ENCODE data around the gene PACRG.

Gene PACRG

DNA sequence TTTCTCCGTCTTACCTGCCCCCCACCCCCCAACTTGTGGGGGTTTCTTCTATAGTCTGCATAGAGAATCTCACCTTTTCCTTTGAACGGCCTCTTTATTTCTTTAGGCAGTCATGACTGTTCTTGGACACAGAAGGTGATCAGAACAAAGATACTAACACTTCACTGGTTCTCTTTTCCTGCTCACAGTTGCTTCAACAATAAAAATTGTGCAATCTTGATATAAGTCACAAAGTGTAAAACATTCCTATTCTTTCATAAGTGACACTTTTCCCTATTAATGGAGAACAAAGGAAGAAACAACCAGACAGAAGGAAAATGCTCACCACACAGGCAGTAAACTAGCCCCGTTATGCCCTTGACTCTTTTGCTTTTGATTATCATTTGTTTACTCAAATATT is 448.3 kb downstream of the PACRG start:
- DNase-seq (ENCODE audit: low read depth): no peak

DNA sequence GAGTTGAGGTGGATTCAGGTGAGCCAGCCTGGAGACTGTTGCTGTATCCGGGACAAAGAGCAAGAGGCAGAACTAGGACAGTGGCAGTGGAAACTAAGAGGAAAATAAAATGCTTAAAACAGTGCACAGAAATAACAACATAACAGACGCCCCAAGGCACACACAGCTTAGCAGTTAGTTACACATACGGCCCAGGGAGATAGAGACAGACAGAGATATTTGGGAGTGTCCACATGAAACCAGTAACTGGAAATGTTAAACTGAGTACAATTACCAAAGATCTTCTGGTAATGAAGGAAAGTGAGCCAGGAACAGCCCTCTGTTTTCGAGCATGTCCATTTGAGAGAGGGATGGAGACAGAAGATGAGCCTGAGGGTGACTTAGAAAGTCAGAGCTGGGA is 449.2 kb downstream of the PACRG start:
- DNase-seq (ENCODE audit: low read depth): no peak

DNA sequence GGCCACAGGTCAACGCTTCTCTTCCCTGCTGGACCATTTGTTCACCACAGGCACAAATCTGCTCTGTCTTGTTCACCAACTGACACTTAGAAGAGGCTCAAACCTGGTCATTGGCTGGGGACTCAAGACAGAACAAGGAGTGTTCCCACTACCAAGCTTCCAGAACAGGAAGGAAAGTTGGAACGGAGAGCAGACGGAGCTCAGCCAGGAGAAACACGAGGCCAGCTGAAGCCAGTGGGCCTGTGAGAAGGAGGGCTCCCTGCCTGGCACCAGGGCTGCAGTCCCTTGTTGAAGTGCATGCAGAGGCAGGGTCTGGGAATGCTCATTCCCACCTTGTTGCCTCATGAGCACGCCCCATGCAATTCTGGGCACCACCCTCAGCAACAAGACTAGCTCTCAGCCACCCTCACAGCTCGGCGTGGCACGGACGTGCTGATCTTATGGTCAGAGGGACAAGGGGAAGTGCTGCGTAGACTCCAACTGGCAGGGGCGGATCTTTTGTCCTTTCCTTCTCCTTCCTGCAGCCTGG is 450.2 kb downstream of the PACRG start:
- no peak for DNase-seq (ENCODE audit: low read depth)

DNA sequence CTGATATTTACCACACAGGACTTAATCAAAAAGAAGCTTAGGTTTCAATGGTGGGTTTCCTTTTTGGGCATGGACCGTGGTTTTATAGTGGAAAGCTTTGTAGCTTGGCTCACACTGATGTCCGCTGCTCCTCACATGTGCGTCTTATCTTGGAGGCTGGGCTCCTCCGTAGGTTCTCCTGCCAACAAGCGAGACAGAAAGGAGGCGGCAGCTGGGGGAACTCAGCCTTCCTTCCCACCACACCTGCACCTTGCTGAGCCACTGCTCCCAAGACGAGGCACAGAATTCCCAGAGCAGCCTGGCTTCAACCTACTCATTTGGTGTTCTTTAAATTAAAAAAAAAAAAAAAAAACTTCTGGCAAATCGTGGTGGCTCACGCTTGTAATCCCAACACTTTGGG is 451.3 kb downstream of the PACRG start:
- DNase-seq (ENCODE audit: low read depth): no peak

DNA sequence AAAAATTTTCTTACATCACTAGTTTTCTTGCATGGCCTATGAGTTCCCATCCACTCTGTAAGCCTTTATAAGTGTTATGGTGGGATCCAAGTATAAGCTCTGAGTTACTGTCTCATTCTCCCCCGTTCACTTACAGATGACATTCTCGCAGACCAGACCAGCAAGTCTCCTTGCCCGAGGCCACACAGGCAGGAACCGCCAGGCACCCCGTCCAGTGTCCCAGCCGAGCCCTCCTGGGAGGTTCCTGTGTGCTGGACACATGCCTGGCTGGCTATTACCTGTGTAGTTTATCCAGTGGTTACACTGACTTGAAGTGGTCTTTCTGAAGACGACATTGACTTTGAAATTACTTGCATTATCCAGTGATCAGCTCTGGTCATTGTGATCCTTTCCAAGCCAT is 451.9 kb downstream of the PACRG start:
- no peak for DNase-seq (ENCODE audit: low read depth)

DNA sequence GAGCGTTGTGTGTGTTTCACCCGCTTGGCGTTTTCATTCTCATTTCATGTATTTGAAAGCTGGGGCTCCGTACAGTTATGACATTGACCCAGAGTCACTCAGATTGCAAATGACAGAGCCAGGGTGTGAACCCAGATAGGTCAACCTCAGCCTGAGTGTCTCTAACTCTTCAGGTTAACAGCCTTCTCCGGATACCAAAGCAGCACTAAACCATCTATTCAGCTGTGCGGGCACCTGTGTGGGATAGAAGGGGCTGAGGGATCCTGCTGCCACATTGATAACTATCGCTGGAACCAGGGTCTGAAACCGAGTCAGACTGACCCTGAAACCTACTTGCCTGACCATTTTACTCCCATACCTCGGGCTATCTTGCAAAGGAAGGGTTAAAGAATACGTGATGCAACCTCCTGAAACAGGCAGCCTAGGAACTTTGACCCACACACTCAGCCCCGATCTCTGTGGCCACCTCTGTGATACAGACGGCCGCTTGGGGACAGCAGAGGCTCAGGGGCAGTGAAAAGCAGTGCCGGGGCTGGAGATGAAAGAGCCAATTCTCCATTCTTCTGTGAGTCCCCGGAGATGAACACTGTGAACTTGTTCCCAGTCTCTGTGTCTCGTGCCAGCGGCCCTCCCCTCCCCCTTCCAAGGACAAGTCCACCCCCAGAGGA is 453.2 kb downstream of the PACRG start:
- no peak for DNase-seq (ENCODE audit: low read depth)

DNA sequence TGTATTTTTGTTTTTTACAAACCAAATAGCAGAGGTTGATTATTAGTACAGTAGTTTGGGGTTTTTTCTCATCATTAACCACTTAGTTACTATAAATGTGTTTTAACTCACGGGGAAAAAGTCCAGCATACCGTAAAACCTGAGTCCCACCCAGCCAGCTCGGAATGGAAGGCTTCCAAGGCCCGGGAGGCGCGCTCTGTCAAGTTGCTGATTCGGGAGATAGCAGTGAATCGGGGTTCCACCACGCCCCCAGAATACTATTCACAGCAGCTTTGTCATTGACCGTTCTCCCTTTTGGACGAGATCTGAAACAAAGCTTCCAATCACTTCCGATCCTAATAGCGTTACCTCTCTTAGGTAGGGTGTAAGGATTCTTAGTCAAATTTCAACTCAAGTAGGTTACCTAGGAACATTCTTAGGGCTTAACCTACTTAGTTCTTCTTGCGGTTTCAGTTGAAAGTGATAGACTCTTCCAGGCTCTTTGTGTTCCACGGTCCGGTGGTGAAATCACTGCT is 453.9 kb downstream of the PACRG start:
- DNase-seq (ENCODE audit: low read depth): no peak

DNA sequence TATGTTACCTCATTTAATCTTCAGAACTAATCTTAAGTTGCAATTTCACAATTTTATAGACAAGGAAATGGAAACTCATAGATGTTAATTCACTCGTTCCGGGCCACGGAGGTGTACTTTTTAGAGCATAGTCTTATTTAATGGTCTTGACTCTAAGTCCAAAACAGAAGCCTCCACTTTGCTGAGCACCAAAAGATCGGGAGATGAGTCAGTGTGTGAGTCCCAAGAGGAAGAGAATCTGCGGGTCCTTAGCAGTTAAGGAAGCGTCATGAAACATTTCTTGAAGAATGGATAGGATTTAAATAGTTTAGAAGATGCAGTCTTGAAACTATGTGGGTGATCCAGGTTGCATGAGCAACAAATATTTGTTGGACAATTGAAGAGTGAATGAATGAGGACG is 454.9 kb downstream of the PACRG start:
- no peak for DNase-seq (ENCODE audit: low read depth)

DNA sequence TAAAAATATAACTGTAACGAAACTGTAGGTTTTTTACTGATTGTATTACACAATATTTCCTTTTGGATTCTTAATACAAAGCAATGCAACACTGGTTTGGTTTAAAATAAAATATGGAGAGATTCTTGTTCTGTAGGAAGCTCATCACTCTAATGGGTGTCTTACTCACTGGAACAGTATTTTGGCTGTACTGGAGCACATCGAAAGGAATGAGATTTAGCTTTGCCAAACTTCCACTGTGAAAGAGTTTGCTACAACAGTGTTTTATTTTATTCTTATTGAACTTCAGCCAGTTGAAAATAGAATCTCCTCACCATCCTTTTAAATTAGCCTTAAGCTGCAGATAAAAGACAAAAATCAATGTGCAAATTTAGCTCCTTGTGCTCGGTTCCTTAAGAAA is 456.0 kb downstream of the PACRG start:
- no peak for DNase-seq (ENCODE audit: low read depth)

DNA sequence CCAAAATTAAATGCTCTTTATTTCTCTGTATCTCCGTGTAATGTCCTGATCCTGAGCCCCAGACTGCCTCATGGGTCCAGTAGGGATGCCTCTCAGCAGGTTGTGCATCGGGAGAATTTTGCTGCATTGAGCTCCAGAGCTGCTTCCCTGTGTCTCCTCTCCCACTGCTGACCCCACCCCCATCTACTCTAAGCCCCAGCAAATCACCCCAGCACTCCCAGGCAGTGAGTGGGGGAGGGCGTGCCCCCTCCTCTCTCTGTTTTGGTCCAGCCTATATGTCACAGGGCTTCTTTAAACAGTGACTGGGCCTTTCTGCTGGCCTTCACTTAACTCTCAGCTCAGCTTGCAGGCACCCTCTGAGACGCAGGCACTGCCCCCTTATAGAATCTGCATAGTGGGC is 458.0 kb downstream of the PACRG start:
- DNase-seq (ENCODE audit: low read depth): no peak

DNA sequence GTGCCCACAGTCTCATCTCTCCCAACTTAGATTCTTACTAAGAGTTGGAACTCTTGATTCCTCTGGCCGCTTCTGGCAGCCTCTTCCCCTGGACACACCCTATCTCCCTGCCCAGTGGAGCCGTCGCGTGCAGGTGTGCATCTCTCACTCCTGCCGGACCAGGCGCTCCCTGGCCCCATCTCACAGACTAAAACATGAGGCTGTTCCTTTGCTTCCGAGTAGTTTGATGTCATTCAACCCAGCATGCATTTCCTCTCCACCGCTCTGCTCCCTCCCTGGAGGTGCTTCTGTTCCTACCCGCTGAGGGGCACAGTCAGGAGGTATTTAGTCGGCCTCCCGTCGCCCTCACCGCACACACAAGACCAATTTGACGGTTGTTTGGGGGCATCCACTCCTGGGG is 458.8 kb downstream of the PACRG start:
- DNase-seq (ENCODE audit: low read depth): no peak

DNA sequence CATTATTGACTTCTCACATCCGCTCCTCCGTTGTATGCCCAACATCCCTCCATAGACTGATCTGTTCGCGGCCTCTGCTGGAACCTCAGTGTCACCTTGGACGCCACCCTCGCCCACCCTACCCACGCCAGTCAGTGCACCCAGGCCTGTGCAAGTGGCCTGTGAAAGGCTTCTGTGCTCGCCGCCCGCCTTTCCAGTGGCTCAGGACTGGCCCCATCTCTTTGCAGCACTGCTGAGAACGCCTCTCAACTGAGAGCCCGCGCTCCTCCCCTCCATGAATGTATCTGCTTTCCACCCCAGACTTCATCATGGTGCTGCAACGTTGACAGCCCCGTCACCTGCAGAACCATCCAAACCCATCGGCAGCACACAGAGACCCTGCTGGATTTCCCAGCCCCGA is 459.4 kb downstream of the PACRG start:
- DNase-seq (ENCODE audit: low read depth): no peak

DNA sequence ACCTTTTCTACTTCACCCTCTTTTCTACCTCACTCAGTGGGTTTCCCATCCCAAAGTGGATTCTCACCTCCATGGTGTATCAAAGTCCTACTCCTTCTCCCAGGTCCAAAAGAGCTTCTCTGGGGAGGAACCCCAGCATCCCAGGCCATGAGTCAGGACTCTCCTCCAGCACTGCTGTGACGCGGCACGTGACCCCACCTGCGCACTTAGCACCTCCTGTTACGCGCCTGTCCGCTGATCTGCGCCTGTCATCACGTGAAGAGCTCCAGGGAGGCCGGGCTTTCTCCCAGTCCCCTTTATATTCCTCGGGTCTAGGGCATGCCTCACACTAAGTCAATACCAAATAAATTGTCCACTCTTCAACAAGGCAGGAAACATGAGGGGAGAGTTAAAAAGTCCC is 459.8 kb downstream of the PACRG start:
- no peak for DNase-seq (ENCODE audit: low read depth)

DNA sequence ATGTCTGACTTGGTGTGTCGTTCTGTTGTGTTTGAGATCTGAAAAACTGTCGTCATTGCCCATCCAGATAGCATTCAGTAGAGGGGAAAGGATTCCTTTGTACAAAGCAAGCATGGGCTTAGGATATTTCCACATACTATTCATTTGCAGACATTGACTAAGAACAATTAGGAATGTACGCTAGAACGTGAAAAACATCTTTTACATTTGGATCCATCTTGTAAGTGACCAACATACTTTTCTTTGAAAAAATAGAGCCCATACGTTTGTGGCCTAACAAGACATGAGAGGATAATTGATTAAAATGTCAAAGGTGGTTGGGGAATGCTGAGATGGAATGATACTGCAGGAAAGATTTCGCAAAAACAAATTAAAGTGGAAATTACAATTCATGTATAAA is 461.0 kb downstream of the PACRG start:
- no peak for DNase-seq (ENCODE audit: low read depth)

DNA sequence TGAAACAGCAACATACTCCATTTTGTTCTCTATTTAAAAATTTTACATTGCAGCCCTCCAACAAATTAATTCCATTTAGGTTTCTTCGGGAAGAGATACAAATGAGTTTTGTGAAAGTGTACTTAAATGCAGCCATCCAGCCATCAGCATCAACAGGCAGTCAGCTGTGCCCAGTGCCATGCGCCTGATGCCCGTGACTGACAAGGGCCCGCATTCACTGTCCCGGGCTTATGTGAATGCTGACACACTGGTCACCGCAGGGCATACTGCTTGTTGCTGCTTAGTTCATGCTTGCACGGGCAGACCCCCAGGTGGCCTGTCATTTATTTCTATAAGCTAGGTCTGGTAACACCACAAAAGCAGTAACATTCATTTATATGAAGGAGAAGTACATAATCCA is 461.8 kb downstream of the PACRG start:
- DNase-seq (ENCODE audit: low read depth): no peak

DNA sequence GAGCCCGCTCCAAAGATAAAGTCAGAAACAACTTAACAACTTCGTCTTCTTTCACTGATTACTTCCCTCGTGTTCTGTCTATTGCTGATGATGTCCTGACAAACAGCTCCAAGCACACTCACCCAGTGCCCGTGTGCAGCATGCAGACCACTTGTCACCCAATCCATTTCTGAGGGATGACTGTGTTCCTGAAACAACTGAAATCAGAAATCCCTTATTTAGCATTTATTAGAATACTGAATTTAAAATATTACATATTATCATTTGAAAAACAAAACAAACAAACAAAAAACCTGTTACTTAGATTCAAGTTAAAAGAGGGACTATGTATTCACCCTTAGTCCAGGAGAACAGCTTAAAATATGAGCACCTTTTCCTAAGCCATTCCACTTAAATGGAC is 463.0 kb downstream of the PACRG start:
- DNase-seq (ENCODE audit: low read depth): no peak

DNA sequence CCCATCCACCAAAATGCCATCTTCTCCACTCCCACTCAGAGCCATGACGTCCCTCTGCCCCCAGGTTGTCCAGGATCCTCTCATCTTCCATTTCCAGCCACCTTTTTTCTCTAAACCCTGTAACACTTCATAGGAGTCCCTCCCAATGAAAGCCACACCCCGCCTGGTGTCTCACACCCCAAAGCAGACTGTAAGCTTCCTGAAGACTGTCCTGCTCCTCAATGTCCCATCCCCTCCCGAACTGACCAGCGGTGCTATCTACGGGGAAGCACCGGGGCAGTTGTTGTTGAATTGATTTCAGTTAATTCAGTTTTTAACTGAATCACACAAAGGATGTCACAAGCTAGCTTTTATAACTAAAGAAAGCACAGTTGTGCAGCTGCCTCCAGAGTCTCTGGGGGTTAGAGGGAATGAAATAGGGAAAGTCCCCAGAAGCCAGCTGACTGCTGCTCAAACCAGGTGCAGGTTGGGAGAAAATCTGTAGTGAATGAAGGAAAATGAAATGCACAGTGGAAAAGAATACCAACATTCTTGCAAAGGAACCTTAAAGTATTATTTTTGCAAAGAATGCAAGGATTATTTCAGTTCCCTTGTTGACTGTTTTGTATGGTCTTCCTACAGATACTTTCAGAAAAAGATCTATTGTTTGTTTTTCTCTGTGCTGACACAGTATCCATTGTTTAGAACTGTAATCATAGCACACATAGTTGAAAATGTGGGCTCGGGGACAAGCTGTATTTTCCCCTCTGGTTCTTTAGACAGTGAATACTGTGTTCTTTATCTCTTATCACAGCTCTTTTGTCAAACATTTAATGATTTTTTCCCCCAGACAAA is 464.1 kb downstream of the PACRG start:
- DNase-seq (ENCODE audit: low read depth): no peak

DNA sequence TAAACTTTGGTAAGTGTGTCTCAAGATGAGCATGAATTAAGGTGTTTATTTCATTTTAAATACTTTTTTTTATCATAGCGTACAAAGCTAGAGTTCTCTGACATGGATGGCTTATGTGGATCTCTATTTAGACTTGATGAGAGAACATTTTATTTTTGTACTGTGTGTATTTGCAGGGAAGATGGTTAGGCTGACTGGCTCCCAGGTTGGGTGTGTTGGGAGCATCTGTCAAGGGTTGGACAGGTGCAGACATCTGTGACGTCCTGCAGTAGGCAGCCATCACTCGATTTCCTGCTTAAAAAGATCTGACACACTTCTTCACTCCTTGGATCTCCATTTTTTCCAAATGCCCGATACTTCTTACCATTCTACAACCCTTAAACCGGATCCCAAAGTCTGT is 464.8 kb downstream of the PACRG start:
- no peak for DNase-seq (ENCODE audit: low read depth)

DNA sequence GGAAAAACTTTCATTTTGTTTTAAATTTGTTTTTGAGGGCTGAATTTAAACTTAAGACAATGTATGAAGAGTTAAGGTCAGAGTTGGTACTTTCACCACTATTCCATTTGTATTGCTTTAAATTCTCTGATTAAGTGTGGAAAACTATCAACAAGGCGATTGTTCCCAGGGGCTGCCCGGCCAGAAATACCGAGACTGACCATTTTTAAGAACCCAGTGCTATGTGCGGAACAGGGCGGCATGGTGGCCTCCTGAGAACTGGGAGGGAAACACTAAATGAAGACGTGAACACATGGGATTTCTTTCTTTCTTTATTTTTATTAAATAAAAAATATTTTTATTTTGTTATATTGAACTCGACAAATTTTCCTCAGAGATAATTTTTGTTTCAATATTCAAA is 465.6 kb downstream of the PACRG start:
- no peak for DNase-seq (ENCODE audit: low read depth)

DNA sequence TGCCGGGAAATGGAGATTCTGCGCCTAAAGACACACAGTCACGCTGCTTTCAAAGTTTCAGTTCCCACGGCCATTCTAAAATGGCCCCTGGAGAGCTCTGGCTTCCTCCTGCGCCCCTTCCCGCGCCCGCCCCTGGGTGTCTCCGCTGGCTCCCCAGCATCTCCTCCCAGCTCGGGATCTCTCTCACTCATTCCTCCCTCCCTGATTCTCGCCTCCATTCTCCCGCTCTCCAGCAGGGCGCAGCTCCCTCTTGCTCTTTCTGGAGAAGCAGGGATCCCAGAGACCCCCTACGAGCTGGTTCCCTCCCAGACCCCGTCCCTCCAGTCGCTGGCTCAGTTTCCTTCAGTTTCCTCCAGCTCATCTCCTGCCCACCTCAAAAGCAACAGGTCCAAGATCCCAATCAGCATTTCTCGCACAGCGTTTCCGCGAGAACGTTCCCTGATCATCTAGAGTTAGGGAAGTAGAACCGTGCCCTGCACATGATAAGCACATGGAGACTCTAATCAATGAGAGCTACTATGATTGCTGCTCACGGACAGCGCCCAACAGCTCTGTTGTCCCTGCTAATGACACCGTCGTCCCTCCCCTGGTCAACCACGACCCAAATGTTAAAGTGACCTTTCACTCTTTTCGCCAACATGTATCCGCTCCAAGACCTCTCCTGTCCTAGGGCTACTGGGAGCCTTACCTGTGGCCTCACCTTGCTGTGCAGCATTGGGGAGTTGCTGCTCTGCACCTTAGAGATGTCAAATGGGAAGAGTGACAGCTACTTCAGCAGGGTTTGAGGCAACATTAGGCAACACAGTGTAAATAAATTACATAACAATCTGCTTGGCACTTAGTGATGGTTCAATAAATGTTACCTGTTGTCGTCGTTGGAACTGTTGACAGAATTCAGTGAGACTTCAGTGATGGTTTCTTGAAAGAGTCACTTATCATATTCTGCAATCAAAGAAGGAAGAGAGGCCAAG is 468.2 kb downstream of the PACRG start:
- no peak for DNase-seq (ENCODE audit: low read depth)

DNA sequence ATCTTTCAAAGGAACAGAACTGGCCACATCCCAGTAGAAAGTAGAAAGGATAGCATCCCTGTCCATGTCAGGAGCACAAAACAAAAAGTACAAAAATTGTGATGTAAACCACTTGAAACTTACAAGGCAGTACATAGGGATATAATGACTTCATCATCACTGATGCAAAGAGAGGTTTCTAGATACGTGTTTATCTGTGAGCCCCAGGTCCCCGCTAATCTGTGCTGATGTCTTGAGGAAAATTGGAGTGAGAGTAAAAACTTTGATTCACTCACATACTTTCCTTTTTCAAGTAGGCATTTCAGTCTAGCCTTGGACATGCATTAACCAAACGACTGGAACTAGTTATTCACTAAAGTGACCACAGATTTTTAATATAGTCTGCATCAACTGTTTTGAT is 470.1 kb downstream of the PACRG start:
- DNase-seq (ENCODE audit: low read depth): no peak

DNA sequence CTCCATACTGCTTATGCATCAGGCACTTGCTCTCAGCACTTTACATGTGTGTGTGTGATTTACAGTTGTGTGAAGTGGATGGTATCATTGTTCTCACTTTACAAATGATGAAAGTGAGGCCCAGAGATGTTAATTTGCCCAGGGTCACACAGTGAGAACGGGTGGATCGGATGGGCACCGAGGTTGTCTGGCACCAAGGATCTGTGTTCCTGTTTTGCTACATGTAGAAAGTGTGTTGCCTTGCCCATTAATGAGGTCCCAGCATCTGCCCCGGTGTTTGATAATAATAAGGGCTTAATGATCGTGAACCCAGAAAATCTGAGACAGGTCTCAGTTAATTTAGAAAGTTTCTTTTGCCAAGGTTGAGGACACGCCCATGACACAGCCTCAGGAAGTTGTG is 470.6 kb downstream of the PACRG start:
- DNase-seq (ENCODE audit: low read depth): no peak
